Thymus (tissue), 11 donors: ENCODE measurements around the gene DAND5. TPM values are rescaled to one million over a fixed set of nuclear protein-coding genes. Genes with fewer than 3 reads are reported as not detected.
A peak's percentile ranks its signal among the peaks of the same experiment; 100 is the strongest.

Experiments used
- DNase-seq, 9 donors: peaks; one replicate each; pipeline ENCODE4 v3.0.0-alpha.2; 2013; ENCODE audit warnings: low spot score in 9 of 9, low read depth in 6 of 9, missing footprints in 1 of 9
- H3K27ac ChIP-seq, 2 donors: one replicate each; pipeline ENCODE4 v1.5.1; 2013; ENCODE audit warnings: control low read depth in 1 of 2, low read depth in 1 of 2, low read length in 1 of 2, mild to moderate bottlenecking in 1 of 2, moderate library complexity in 1 of 2
- H3K27me3 ChIP-seq, 2 donors: one replicate each; pipeline ENCODE4 v1.5.1; 2013; ENCODE audit warnings: low read length in 1 of 2; ENCODE audit not compliant: control insufficient read depth in 2 of 2, insufficient read depth in 1 of 2
- H3K36me3 ChIP-seq, 2 donors: one replicate each; pipeline ENCODE4 v1.5.1; 2013; ENCODE audit warnings: low read length in 1 of 2, mild to moderate bottlenecking in 1 of 2, moderate library complexity in 1 of 2; ENCODE audit not compliant: control insufficient read depth in 2 of 2, insufficient read depth in 2 of 2
- H3K4me1 ChIP-seq, 2 donors: one replicate each; pipeline ENCODE4 v1.5.1; 2013; ENCODE audit warnings: low read length in 2 of 2; ENCODE audit not compliant: control insufficient read depth in 2 of 2, insufficient read depth in 2 of 2
- H3K4me3 ChIP-seq, 2 donors: one replicate each; pipeline ENCODE4 v1.5.1; 2013; ENCODE audit warnings: low read length in 2 of 2, control low read depth in 1 of 2, mild to moderate bottlenecking in 1 of 2
- H3K9me3 ChIP-seq, 2 donors: one replicate each; pipeline ENCODE4 v1.5.1; 2013; ENCODE audit warnings: low read length in 1 of 2, mild to moderate bottlenecking in 1 of 2; ENCODE audit not compliant: control insufficient read depth in 2 of 2, insufficient read depth in 1 of 2
- WGBS: extraction: QIAGEN DNeasy Blood & Tissue Kit; methylation state at CpG from one replicate; pipeline ENCODE4 v1.1.7; 2013; 5-methylcytosine and 5-hydroxymethylcytosine counted together
- polyA plus RNA-seq: library from polyadenylated mRNA; stranded (reverse); fragments of 200-250 nt; gene quantifications from one replicate; pipeline ENCODE4 v1.2.3, GENCODE V29; 2013
- total RNA-seq: library from RNA; stranded (reverse); fragments of 120-200 nt; gene quantifications from one replicate; pipeline ENCODE4 v1.2.4, GENCODE V29; 2013
- donor health status: healthy.

The DAND5 gene
- total and polyA plus RNA-seq, 2 donors: 0.09 TPM

DNA sequence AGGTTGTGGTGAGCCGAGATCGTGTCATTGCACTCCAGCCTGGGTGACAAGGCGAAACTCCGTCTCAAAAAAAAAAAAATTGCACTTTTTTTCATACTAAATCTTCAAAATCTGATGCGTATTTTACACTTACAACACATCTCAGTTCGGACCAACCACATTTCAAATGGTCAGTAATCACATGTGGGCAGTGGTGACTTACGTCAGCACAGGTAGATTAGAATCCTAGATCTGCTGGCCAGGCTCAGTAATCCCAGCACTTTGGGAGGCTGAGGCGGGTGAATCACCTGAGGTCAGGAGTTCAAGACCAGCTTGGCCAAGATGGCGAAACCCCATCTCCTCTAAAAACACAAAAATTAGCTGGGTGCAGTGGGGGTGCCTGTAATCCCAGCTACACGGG, 34.3 kb upstream of the DAND5 start:
- peaks cover 10 to 20% of the 10 kb centered on the region in 2 donors for H3K36me3 ChIP-seq
- DNase-seq: no peak
- H3K27ac ChIP-seq: no peak overlapping the region
- H3K27me3 ChIP-seq: no peaks in the 10 kb centered on the region
- peaks cover 34 to 61% of the 10 kb centered on the region in 2 donors for H3K4me1 ChIP-seq
- H3K9me3 ChIP-seq: no peaks in the 10 kb centered on the region
- WGBS: 96% methylated on average over 10 of the region's 10 CpGs
- no peak overlapping the region for H3K4me3 ChIP-seq

DNA sequence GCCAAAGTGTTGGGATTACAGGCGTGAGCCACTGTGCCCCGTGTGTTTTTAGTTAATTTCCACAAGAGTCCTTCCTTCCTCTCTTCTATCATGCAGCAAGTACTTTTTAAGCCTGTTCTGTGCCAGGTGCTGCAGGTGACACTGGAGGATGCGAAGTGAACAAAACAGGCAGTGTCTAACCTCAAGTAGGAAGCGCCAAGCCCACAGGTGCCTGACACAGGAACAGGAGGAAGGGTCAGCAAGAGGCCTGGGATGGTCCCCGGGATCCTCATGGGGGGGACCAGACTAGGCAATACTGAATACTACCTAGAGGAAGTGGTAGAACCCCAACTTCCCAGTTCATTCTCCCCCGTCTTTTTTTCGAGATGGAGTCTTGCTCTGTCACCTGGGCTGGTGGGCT, 32.8 kb upstream of the DAND5 start:
- 9% methylated on average over 7 of the region's 7 CpGs for WGBS
- peak in 5 of 9 donors; percentile 51 to 82 (median 64) for DNase-seq
- Histone ChIP-seq H3K4me1 (peaks cover 44 to 69% of the 10 kb centered on the region in 2 donors), H3K36me3 (peaks cover 18 to 30% of the 10 kb centered on the region in 2 donors), H3K4me3 (no peak overlapping the region), H3K27ac (peak overlapping the region; percentile 86 to 90), H3K9me3 (no peaks in the 10 kb centered on the region), H3K27me3 (no peaks in the 10 kb centered on the region)

DNA sequence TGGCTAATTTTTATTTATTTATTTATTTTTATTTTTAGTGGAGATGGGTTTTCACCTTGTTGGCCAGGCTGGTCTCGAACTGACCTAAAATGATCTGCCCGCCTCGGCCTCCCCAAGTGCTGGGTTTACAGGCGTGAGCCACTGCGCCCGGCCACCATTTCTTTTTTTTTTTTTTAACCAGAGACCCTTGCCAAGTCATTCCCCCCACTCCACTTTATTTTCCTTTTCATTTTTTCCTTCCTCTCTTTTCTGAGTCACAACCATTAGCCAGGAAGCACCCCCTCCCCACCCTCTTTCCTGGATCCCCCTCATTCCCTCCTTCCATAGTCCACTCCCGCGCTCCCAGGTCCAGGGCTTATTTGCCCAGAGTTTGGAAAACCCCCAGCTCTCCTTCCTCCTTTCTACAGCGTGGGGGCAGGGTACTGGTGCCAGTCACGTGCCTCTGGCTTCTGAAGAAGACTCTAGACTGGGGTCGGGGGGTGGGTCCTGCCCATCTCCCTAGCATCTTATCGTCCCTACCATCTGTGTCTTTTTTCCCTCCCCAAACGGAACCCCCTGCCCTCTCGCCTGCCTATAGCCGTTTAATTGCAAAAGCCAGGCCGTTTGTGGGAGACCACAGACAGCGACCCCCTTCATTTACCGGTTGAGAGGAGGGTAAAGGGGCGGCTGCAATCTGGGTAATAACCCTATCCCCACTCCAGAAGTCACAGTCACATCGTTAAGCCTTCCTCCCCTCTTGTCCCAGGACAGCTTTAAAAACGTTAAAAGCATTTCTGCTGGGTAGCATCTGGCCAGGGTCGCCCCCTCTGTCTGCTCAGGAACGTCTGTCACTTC, 32.1 kb upstream of the DAND5 start:
- peaks cover 22 to 35% of the 10 kb centered on the region in 2 donors for H3K36me3 ChIP-seq
- H3K27me3 ChIP-seq: no peaks in the 10 kb centered on the region
- no peaks in the 10 kb centered on the region for H3K9me3 ChIP-seq
- H3K4me3 ChIP-seq: peak overlapping the region; percentile 38 to 99
- peaks cover 42 to 74% of the 10 kb centered on the region in 2 donors for H3K4me1 ChIP-seq
- peak in 5 of 9 donors; percentile 55 to 78 (median 59) for DNase-seq
- WGBS: 3% methylated on average over 23 of the region's 23 CpGs
- peak overlapping the region; percentile 86 to 90 for H3K27ac ChIP-seq

DNA sequence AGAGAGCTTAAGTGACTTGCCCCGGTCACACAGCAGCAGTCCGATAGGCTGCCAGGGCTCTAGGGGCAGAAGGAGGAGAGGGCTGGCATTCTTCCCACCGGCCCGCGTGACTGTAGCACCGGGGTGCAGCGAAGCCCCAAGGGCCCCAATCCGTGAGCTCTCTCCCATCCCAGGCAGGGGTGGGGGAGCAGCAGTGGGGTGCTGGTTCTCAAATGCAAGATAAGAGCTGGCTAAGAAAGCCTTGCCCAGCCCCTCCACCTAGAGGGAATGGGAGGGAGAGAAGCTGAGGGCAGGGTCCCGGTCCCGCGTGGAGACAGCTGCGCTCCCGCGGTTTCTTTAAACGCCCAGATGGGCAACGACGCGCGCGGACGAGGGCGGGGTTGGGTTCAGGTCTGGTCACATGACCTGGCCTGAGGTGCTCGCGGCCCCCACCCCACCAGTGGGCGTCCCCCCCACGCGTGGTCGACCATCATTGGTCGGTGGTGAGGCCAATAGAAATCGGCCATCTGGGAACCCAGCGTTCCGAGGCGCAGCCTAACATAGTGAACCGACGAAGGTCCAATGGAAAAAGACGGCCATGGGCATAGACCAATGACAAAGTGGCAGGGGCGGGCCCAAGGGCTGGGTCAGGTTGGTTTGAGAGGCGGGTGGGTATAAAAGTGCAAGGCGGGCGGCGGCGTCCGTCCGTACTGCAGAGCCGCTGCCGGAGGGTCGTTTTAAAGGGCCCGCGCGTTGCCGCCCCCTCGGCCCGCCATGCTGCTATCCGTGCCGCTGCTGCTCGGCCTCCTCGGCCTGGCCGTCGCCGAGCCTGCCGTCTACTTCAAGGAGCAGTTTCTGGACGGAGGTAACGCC, 31.2 kb upstream of the DAND5 start, which contains the start of gene CALR:
CALR (plus strand) TSS at position 683 of the 852 bp plus-strand sequence; CDS start at position 754, 71 bp downstream.
- WGBS: under 1% methylated on average over 63 of the region's 63 CpGs
- DNase-seq: peak; percentile 96 to 100 (median 99)
- Histone ChIP-seq H3K36me3 (peaks cover 29 to 44% of the 10 kb centered on the region in 2 donors), H3K27ac (peak within 1 kb of the TSS; percentile 86 to 90), H3K9me3 (no peaks in the 10 kb centered on the region), H3K4me1 (peaks cover 35 to 73% of the 10 kb centered on the region in 2 donors), H3K4me3 (peak within 1 kb of the TSS; percentile 93 to 99), H3K27me3 (no peaks in the 10 kb centered on the region)

DNA sequence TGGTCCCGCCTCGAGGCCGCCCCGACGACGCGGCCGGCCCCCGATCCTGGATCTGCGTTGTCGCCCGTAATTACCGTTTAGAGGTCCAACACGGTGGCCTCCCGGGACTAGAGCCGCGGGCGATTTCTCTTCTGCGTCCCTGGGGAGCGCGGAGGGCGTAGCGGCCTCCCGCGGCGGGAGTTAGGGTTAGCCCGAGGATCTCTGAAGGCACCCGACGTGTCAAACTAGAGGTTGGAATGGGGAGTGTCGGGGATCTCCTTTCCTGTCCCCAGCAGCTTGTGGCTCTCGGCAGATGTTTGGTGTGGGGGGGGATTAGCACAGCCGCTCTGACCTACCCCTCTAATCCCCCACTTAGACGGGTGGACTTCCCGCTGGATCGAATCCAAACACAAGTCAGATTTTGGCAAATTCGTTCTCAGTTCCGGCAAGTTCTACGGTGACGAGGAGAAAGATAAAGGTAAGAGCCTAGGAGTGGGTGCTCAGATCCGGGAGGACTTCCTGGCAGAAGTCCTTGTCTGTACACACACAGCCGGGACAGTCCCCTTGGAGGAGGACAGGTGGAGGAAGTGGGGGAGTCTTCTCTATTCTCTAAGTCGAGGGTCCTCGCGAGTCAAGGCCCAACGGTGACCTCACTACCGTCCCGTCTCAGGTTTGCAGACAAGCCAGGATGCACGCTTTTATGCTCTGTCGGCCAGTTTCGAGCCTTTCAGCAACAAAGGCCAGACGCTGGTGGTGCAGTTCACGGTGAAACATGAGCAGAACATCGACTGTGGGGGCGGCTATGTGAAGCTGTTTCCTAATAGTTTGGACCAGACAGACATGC, 30.4 kb upstream of the DAND5 start:
- DNase-seq: peak in 3 of 9 donors; percentile 41 to 63 (median 45)
- peaks cover 37 to 51% of the 10 kb centered on the region in 2 donors for H3K36me3 ChIP-seq
- peaks cover 32 to 76% of the 10 kb centered on the region in 2 donors for H3K4me1 ChIP-seq
- H3K27ac ChIP-seq: peak overlapping the region; percentile 75 to 83
- peak overlapping the region; percentile 93 to 99 for H3K4me3 ChIP-seq
- peaks cover 0 to 3% of the 10 kb centered on the region in 2 donors for H3K27me3 ChIP-seq
- no peaks in the 10 kb centered on the region for H3K9me3 ChIP-seq
- WGBS: under 1% methylated on average over 54 of the region's 54 CpGs

DNA sequence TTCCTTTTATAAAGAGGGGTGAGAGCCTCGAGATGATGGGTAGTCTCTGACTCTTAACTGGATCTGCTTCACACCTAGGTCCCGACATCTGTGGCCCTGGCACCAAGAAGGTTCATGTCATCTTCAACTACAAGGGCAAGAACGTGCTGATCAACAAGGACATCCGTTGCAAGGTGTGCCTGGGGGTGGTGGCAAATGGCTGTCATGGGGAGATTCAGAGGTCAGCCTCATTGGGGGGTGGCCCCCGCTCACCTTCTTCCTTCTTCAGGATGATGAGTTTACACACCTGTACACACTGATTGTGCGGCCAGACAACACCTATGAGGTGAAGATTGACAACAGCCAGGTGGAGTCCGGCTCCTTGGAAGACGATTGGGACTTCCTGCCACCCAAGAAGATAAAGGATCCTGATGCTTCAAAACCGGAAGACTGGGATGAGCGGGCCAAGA, 29.4 kb upstream of the DAND5 start:
- no peak for DNase-seq
- peaks cover 32 to 73% of the 10 kb centered on the region in 2 donors for H3K4me1 ChIP-seq
- peaks cover 0 to 3% of the 10 kb centered on the region in 2 donors for H3K27me3 ChIP-seq
- peaks cover 46 to 61% of the 10 kb centered on the region in 2 donors for H3K36me3 ChIP-seq
- H3K4me3 ChIP-seq: peak overlapping the region; percentile 93 to 99
- H3K9me3 ChIP-seq: no peaks in the 10 kb centered on the region
- H3K27ac ChIP-seq: no peak overlapping the region
- WGBS: 83% methylated on average over 10 of the region's 10 CpGs

DNA sequence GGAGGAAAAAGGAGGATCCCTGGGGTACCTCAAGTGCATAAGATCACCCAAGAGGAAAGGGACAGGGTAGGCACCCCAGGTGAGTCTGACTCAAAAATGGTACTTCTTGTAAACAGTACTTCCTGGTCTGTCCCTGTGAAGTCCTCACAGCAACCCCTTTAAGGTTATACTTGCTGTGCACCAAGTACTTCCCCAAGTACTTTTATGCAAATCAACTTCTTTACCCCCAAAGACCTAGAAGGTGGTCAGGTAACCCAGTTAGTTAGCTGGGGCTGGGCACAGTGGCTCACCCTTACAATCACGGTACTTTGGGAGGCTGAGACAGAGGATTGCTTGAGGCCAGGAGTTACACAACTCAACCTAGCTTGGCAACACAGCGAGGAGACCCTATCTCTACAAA, 28.5 kb upstream of the DAND5 start:
- H3K36me3 ChIP-seq: peaks cover 46 to 66% of the 10 kb centered on the region in 2 donors
- peaks cover 32 to 72% of the 10 kb centered on the region in 2 donors for H3K4me1 ChIP-seq
- H3K27ac ChIP-seq: no peak overlapping the region
- H3K27me3 ChIP-seq: peaks cover 0 to 3% of the 10 kb centered on the region in 2 donors
- H3K9me3 ChIP-seq: no peaks in the 10 kb centered on the region
- DNase-seq: no peak
- H3K4me3 ChIP-seq: peak overlapping the region in 1 of 2 donors; percentile 93
- 96% methylated on average over 2 of the region's 2 CpGs for WGBS

DNA sequence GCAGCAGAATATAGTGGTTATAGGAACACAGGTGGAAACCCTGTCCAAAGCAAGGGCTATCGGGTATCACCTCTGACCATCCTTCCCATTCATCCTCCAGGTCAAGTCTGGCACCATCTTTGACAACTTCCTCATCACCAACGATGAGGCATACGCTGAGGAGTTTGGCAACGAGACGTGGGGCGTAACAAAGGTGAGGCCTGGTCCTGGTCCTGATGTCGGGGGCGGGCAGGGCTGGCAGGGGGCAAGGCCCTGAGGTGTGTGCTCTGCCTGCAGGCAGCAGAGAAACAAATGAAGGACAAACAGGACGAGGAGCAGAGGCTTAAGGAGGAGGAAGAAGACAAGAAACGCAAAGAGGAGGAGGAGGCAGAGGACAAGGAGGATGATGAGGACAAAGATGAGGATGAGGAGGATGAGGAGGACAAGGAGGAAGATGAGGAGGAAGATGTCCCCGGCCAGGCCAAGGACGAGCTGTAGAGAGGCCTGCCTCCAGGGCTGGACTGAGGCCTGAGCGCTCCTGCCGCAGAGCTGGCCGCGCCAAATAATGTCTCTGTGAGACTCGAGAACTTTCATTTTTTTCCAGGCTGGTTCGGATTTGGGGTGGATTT, 25.8 kb upstream of the DAND5 start:
- Histone ChIP-seq H3K36me3 (peaks cover 60 to 79% of the 10 kb centered on the region in 2 donors), H3K27me3 (peaks cover 0 to 3% of the 10 kb centered on the region in 2 donors), H3K4me3 (no peak overlapping the region), H3K9me3 (no peaks in the 10 kb centered on the region), H3K4me1 (peaks cover 19 to 65% of the 10 kb centered on the region in 2 donors), H3K27ac (peak overlapping the region in 1 of 2 donors; percentile 15)
- 95% methylated on average over 18 of the region's 18 CpGs for WGBS
- DNase-seq: no peak
